ENCODE results near the gene ESPNL. TPM values are rescaled to one million over a fixed set of nuclear protein-coding genes. Genes with fewer than 3 reads are reported as not detected.

The ESPNL gene
- total RNA-seq, 4 donors from 2014 or later = 0.27 to 2.5 TPM; not detected in 2

GRCh38 chr2:238098901-238099713 lies 1.0 kb upstream of the ESPNL start:
- DNase-seq = peak; percentile 31 to 62 (median 55)
- Histone ChIP-seq H3K27me3 (no peaks in the 10 kb centered on the region), H3K4me3 (peak overlapping the region in 1 of 4 donors; percentile 3), H3K27ac (peak overlapping the region; percentile 55 to 80 (median 76)), H3K9me3 (no peaks in the 10 kb centered on the region), H3K4me1 (peaks cover 0 to 12% (median 7%) of the 10 kb centered on the region in 4 donors), H3K36me3 (no peaks in the 10 kb centered on the region)
- no peak for TF ChIP-seq POLR2A (IDR thresholded peaks at IDR 0.05)
- no peak for TF ChIP-seq CTCF (IDR thresholded peaks at IDR 0.05)

GRCh38 chr2:238099714-238100048 lies 459 bp upstream of the ESPNL start:
- H3K4me3 ChIP-seq = no peak overlapping the region
- DNase-seq = peak; percentile 16 to 42 (median 37)
- H3K9me3 ChIP-seq = no peaks in the 10 kb centered on the region
- H3K27me3 ChIP-seq = no peaks in the 10 kb centered on the region
- H3K27ac ChIP-seq = peak overlapping the region in 1 of 4 donors; percentile 72
- TF ChIP-seq POLR2A (IDR thresholded peaks at IDR 0.05) = no peak
- TF ChIP-seq CTCF (IDR thresholded peaks at IDR 0.05) = no peak
- peaks cover 0 to 12% (median 7%) of the 10 kb centered on the region in 4 donors for H3K4me1 ChIP-seq
- H3K36me3 ChIP-seq = no peaks in the 10 kb centered on the region

- Histone ChIP-seq H3K9me3 (no peaks in the 10 kb centered on the region), H3K27me3 (no peaks in the 10 kb centered on the region), H3K27ac (no peak overlapping the region), H3K4me3 (no peak overlapping the region), H3K36me3 (no peaks in the 10 kb centered on the region), H3K4me1 (peaks cover 0 to 12% (median 7%) of the 10 kb centered on the region in 4 donors)
- peak in 2 of 3 donors; percentile 35 to 42 for DNase-seq
- TF ChIP-seq POLR2A (IDR thresholded peaks at IDR 0.05) (no peak), CTCF (IDR thresholded peaks at IDR 0.05) (no peak)
These were observed 956 bp downstream of the ESPNL start for GRCh38 chr2:238100821-238101771.

GRCh38 chr2:238101891-238102841 lies 2.0 kb downstream of the ESPNL start:
- Histone ChIP-seq H3K4me1 (peaks cover 4 to 18% (median 7%) of the 10 kb centered on the region in 4 donors), H3K9me3 (no peaks in the 10 kb centered on the region), H3K36me3 (no peaks in the 10 kb centered on the region), H3K4me3 (no peak overlapping the region), H3K27me3 (no peaks in the 10 kb centered on the region), H3K27ac (no peak overlapping the region)
- TF ChIP-seq CTCF (IDR thresholded peaks at IDR 0.05) (no peak), POLR2A (IDR thresholded peaks at IDR 0.05) (no peak)
- peak in 2 of 3 donors; percentile 40 to 45 for DNase-seq

- peak in 1 of 3 donors; percentile 8 for DNase-seq
- H3K4me3 ChIP-seq = no peak overlapping the region
- H3K27ac ChIP-seq = no peak overlapping the region
- no peaks in the 10 kb centered on the region for H3K27me3 ChIP-seq
- TF ChIP-seq CTCF (IDR thresholded peaks at IDR 0.05) (no peak), POLR2A (IDR thresholded peaks at IDR 0.05) (no peak)
- H3K36me3 ChIP-seq = no peaks in the 10 kb centered on the region
- H3K9me3 ChIP-seq = no peaks in the 10 kb centered on the region
- peaks cover 4 to 21% (median 7%) of the 10 kb centered on the region in 4 donors for H3K4me1 ChIP-seq
These were observed 2.7 kb downstream of the ESPNL start for GRCh38 chr2:238102865-238103264.
